Measurements from ENCODE around the gene TTC12. TPM values are rescaled to one million over a fixed set of nuclear protein-coding genes. Genes with fewer than 3 reads are reported as not detected.
A peak's percentile ranks its signal among the peaks of the same experiment; 100 is the strongest.

TTC12 gene, protein sequence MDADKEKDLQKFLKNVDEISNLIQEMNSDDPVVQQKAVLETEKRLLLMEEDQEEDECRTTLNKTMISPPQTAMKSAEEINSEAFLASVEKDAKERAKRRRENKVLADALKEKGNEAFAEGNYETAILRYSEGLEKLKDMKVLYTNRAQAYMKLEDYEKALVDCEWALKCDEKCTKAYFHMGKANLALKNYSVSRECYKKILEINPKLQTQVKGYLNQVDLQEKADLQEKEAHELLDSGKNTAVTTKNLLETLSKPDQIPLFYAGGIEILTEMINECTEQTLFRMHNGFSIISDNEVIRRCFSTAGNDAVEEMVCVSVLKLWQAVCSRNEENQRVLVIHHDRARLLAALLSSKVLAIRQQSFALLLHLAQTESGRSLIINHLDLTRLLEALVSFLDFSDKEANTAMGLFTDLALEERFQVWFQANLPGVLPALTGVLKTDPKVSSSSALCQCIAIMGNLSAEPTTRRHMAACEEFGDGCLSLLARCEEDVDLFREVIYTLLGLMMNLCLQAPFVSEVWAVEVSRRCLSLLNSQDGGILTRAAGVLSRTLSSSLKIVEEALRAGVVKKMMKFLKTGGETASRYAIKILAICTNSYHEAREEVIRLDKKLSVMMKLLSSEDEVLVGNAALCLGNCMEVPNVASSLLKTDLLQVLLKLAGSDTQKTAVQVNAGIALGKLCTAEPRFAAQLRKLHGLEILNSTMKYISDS
- total RNA-seq, result 10 to 100 TPM; 12.4 to 17.5 TPM
- 10 to 100 TPM; 22.7 to 42.4 (median 37.2) TPM for polyA plus RNA-seq (ENCODE audit: insufficient read length in 6 of 6)
- long read RNA-seq, donor 1, partial matches to known transcripts, result 5 of 7 reads
- long read RNA-seq, donor 1, other reads (novel, unspliced or antisense), result 0 of 7 reads
- long read RNA-seq, donor 2, result 0 reads
- long read RNA-seq, donor 3, partial matches to known transcripts, result 0 of 2 reads
- long read RNA-seq, donor 3, other reads (novel, unspliced or antisense), result 0 of 2 reads
- long read RNA-seq, donor 4, partial matches to known transcripts, result 1 of 5 reads
- long read RNA-seq, donor 4, other reads (novel, unspliced or antisense), result 3 of 5 reads
- long read RNA-seq, donor 5, partial matches to known transcripts, result 0 of 2 reads
- long read RNA-seq, donor 5, other reads (novel, unspliced or antisense), result 0 of 2 reads
- long read RNA-seq, donor 6, result 0 reads
- long read RNA-seq, donor 7, result 0 reads
- long read RNA-seq, donor 8, result 0 reads
- long read RNA-seq, donor 9, result 0 reads
- long read RNA-seq, donor 10, partial matches to known transcripts, result 1 of 2 reads
- long read RNA-seq, donor 10, other reads (novel, unspliced or antisense), result 0 of 2 reads
- long read RNA-seq, donor 11, partial matches to known transcripts, result 0 of 1 reads
- long read RNA-seq, donor 11, other reads (novel, unspliced or antisense), result 0 of 1 reads
- long read RNA-seq, donor 12, partial matches to known transcripts, result 0 of 1 reads
- long read RNA-seq, donor 12, other reads (novel, unspliced or antisense), result 0 of 1 reads

DNA sequence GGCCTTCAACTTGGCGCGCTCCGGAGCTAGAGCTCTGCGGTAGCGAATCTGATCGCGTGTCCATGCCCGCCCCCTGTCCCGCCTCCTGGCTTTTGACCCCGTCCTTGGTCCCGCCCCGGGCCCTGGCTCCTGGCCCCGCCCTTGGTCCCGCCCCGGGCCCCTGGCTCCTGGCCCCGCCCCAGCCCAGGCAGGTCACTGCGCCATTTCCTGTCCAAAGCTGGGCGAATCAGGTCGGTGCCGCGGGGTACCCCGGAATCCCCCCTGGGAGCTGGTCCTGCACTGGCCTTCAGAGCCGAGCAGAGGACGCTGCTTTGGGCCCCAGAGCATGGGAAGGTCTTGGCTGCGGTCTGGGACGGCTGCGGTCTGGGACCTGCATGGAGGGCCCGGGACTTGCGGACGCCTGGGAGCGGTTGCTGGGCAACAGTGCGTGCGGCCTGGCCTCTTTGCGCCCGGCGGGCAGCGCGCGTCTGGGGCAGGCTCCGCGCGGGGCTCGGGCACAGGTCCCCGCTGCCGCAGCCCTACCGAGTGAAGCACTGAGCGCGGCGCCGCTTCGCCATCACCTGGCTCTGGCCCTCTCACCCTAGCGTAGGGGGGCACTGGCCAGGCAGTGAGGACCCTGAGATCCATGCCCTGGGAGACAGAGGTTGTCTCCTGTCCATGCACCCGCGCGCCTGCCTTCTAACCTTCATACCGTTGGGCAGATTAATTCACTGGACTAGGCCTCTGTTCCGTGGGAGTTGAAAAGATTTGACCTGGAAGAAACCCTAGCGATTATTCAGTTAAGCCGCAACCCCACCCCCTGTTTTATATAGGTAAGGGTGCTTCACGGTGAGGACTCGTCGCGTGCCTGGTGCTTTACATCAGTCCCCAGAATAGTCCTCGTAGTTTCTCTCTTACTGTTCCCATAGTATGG is at the start of gene TTC12:
Gene TTC12 (plus strand): TSS at position 195 of the 913 bp plus-strand sequence. CDS start 1,675 bp downstream, outside the sequence.
- Histone ChIP-seq H3K4me1 (peaks cover 0 to 15% of the 10 kb centered on the region in 2 donors), H3K36me3 (no peaks in the 10 kb centered on the region), H3K27ac (peak within 1 kb of the TSS; percentile 61 to 90), H3K9me3 (no peaks in the 10 kb centered on the region), H3K27me3 (no peaks in the 10 kb centered on the region), H3K4me3 (peak within 1 kb of the TSS; percentile 55 to 83)
- intact Hi-C loops (cut with DNase I), result no loop called here
- TF ChIP-seq, protein P1, sequence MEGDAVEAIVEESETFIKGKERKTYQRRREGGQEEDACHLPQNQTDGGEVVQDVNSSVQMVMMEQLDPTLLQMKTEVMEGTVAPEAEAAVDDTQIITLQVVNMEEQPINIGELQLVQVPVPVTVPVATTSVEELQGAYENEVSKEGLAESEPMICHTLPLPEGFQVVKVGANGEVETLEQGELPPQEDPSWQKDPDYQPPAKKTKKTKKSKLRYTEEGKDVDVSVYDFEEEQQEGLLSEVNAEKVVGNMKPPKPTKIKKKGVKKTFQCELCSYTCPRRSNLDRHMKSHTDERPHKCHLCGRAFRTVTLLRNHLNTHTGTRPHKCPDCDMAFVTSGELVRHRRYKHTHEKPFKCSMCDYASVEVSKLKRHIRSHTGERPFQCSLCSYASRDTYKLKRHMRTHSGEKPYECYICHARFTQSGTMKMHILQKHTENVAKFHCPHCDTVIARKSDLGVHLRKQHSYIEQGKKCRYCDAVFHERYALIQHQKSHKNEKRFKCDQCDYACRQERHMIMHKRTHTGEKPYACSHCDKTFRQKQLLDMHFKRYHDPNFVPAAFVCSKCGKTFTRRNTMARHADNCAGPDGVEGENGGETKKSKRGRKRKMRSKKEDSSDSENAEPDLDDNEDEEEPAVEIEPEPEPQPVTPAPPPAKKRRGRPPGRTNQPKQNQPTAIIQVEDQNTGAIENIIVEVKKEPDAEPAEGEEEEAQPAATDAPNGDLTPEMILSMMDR (IDR thresholded peaks at IDR 0.05), result no peak
- DNase-seq, result peak; percentile 94 to 99 (median 95)
- peak; percentile 100 for ATAC-seq

GRCh38 chr11:113265362-113265761 is 49.0 kb upstream of the TTC12 start:
- intact Hi-C loops (cut with DNase I), result no loop called here
- Histone ChIP-seq H3K4me1 (no peaks in the 10 kb centered on the region), H3K9me3 (no peaks in the 10 kb centered on the region), H3K27ac (no peak overlapping the region), H3K27me3 (peaks cover 0 to 4% of the 10 kb centered on the region in 2 donors), H3K4me3 (no peak overlapping the region), H3K36me3 (no peaks in the 10 kb centered on the region)
- no peak for ATAC-seq
- no peak for DNase-seq
- TF ChIP-seq, protein P1 (IDR thresholded peaks at IDR 0.05), result no peak

GRCh38 chr11:113267493-113267892 is 46.9 kb upstream of the TTC12 start:
- H3K36me3 ChIP-seq, result no peaks in the 10 kb centered on the region
- H3K27ac ChIP-seq, result no peak overlapping the region
- no peak overlapping the region for H3K4me3 ChIP-seq
- TF ChIP-seq, protein P1 (IDR thresholded peaks at IDR 0.05), result no peak
- intact Hi-C loops (cut with DNase I), result no loop called here
- no peaks in the 10 kb centered on the region for H3K9me3 ChIP-seq
- no peak for ATAC-seq
- H3K4me1 ChIP-seq, result no peaks in the 10 kb centered on the region
- DNase-seq, result no peak
- H3K27me3 ChIP-seq, result peaks cover 0 to 4% of the 10 kb centered on the region in 2 donors

DNA sequence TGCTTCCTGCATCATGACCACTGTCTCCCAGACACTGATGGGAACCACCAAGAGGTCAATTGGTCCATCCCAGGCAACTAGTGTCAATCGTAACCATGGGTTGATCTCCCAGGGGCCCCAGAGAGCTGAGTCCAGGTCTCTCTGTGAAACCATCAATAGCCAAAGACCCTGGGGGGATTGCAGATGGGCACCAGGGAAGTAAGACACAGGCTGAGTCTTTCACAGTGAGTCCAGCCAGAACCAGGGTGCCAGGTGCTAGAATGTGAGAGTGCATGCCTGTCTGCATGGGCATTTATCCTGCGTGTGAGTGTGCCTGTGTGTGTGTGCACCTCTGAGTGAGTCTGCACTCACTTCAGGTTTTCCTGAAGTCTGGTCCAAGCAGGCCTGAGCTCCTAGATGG is 45.3 kb upstream of the TTC12 start:
- H3K9me3 ChIP-seq, result no peaks in the 10 kb centered on the region
- no peaks in the 10 kb centered on the region for H3K4me1 ChIP-seq
- peaks cover 0 to 4% of the 10 kb centered on the region in 2 donors for H3K27me3 ChIP-seq
- H3K36me3 ChIP-seq, result no peaks in the 10 kb centered on the region
- no peak overlapping the region for H3K27ac ChIP-seq
- DNase-seq (no peak), ATAC-seq (no peak)
- intact Hi-C loops (cut with DNase I), result no loop called here
- H3K4me3 ChIP-seq, result no peak overlapping the region
- TF ChIP-seq, protein P1 (IDR thresholded peaks at IDR 0.05), result no peak

Measured in left lung (tissue), 14 donors.